IPS DF 19.7 (cell line): ENCODE measurements around the gene METTL21C.

Source experiments
- DNase-seq: peaks from one replicate; pipeline ENCODE4 v3.0.0-alpha.2; 2013; ENCODE audit warnings: low read depth, low spot score

Gene METTL21C

GRCh38 chr13:102697929-102698648, 3.2 kb upstream of the METTL21C start:
- DNase-seq: no peak

GRCh38 chr13:102697264-102697663, 2.4 kb upstream of the METTL21C start:
- DNase-seq: no peak

GRCh38 chr13:102696465-102696864, 1.6 kb upstream of the METTL21C start:
- no peak for DNase-seq

GRCh38 chr13:102693776-102694175, 1.1 kb downstream of the METTL21C start:
- DNase-seq: no peak

GRCh38 chr13:102693250-102693649, 1.6 kb downstream of the METTL21C start:
- DNase-seq: no peak

GRCh38 chr13:102692491-102692826, 2.4 kb downstream of the METTL21C start:
- DNase-seq: no peak

- DNase-seq: no peak
Measured at GRCh38 chr13:102690883-102691282, 4.0 kb downstream of the METTL21C start.

GRCh38 chr13:102688306-102688973, 6.4 kb downstream of the METTL21C start:
- DNase-seq: peak; percentile 28

- no peak for DNase-seq
Measured at GRCh38 chr13:102687520-102687919, 7.3 kb downstream of the METTL21C start.

GRCh38 chr13:102686024-102686423, 8.8 kb downstream of the METTL21C start:
- DNase-seq: no peak

- no peak for DNase-seq
Measured at GRCh38 chr13:102683637-102684036, 11.2 kb downstream of the METTL21C start.

GRCh38 chr13:102682727-102683126, 12.1 kb downstream of the METTL21C start:
- no peak for DNase-seq

- no peak for DNase-seq
Measured at GRCh38 chr13:102682211-102682610, 12.6 kb downstream of the METTL21C start.

GRCh38 chr13:102680842-102681740, 13.8 kb downstream of the METTL21C start:
- no peak for DNase-seq

GRCh38 chr13:102680133-102680717, 14.6 kb downstream of the METTL21C start:
- no peak for DNase-seq

GRCh38 chr13:102679449-102680132, 15.3 kb downstream of the METTL21C start:
- DNase-seq: no peak

GRCh38 chr13:102678339-102679107, 16.3 kb downstream of the METTL21C start:
- no peak for DNase-seq

GRCh38 chr13:102677122-102677521, 17.7 kb downstream of the METTL21C start:
- no peak for DNase-seq

GRCh38 chr13:102675115-102675514, 19.7 kb downstream of the METTL21C start:
- no peak for DNase-seq

GRCh38 chr13:102670130-102670529, 24.7 kb downstream of the METTL21C start:
- DNase-seq: no peak

GRCh38 chr13:102667911-102668310, 26.9 kb downstream of the METTL21C start:
- no peak for DNase-seq
